Measurements from ENCODE around the gene ASIC1. TPM values are rescaled to one million over a fixed set of nuclear protein-coding genes. Genes with fewer than 3 reads are reported as not detected.

Gene ASIC1
- total RNA-seq, 2 experiments from 2014 or later: 0.59 TPM; not detected in 1

DNA sequence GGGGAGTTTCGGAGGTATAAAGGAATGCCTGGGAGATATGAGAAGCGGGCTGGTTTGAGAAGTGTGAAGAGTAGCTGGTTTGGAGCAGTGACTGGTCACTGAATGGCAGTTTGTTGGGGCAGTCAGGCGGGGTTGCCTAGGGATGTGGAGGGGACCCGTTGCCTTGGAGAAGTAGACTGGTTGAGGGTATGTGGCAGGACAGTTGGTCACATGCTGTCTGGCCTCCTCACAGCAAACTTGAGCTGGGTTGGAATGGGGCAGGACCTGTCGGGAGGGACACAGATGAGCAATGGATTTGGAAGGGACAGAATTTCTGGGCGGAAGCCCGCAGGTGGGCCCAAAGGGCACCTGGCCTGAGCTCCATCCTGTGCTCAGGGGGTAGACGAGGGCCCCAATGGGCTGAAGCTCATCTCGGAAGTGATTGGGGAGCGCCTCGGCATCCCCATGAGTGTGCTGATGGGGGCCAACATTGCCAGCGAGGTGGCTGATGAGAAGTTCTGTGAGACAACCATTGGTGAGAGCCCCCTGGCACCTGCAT lies 48.6 kb downstream of the ASIC1 start:
- Histone ChIP-seq H4K20me1 (ENCODE audit: insufficient read depth, low read length) (no peaks in the 10 kb centered on the region), H2AFZ (ENCODE audit: low read length) (no peak overlapping the region), H3K36me3 (ENCODE audit: insufficient read depth, low read length) (peaks cover 6% of the 10 kb centered on the region; the same call in 1 of the 2 replicates), H3K4me2 (ENCODE audit: low read length) (no peak overlapping the region), H3K79me2 (ENCODE audit: insufficient read depth, low read depth, low read length) (no peaks in the 10 kb centered on the region), H3K9me3 (ENCODE audit: low read length) (no peaks in the 10 kb centered on the region), H3K27ac (ENCODE audit: low read depth, low read length, poor library complexity, severe bottlenecking) (no peak overlapping the region), H3K4me1 (ENCODE audit: insufficient read depth, low read length, poor library complexity, severe bottlenecking) (peaks cover 19% of the 10 kb centered on the region), H3K4me3 (ENCODE audit: low read depth, low read length, poor library complexity, severe bottlenecking) (no peak overlapping the region), H3K9me2 (ENCODE audit: insufficient read depth, low read length) (no peaks in the 10 kb centered on the region)
- POLR2A ChIA-PET: no interaction called here
- TF ChIP-seq CTCF (conservative IDR thresholded peaks at IDR 0.05; ENCODE audit: low read length) (no peak), EZH2phosphoT487 (IDR thresholded peaks at IDR 0.05; ENCODE audit: borderline replicate concordance, low read depth, low read length) (no peak)
- intact Hi-C loops (cut with micrococcal nuclease; ENCODE audit: unreplicated experiment): no loop called here
- no TSS peak for BruUV-seq (replicated peaks)
- no peak for DNase-seq (ENCODE audit: low spot score)
- CTCF ChIA-PET (ENCODE audit: unreplicated experiment): no interaction called here

- CTCF ChIA-PET (ENCODE audit: unreplicated experiment): no interaction called here
- H4K20me1 ChIP-seq (ENCODE audit: insufficient read depth, low read length): no peaks in the 10 kb centered on the region
Observed at GRCh38 chr12:50106907-50107306, 49.5 kb downstream of the ASIC1 start.

More at GRCh38 chr12:50106907-50107306, 49.5 kb downstream of the ASIC1 start:
- H3K79me2 ChIP-seq (ENCODE audit: insufficient read depth, low read depth, low read length): no peaks in the 10 kb centered on the region
- no peak for DNase-seq (ENCODE audit: low spot score)
- no peak overlapping the region for H2AFZ ChIP-seq (ENCODE audit: low read length)
- peaks cover 24% of the 10 kb centered on the region for H3K4me1 ChIP-seq (ENCODE audit: insufficient read depth, low read length, poor library complexity, severe bottlenecking)
- TF ChIP-seq EZH2phosphoT487 (IDR thresholded peaks at IDR 0.05; ENCODE audit: borderline replicate concordance, low read depth, low read length): no peak
- TF ChIP-seq CTCF (conservative IDR thresholded peaks at IDR 0.05; ENCODE audit: low read length): no peak
- no peaks in the 10 kb centered on the region for H3K9me3 ChIP-seq (ENCODE audit: low read length)
- POLR2A ChIA-PET: no interaction called here
- H3K36me3 ChIP-seq (ENCODE audit: insufficient read depth, low read length): peaks cover under 1% of the 10 kb centered on the region; the same call in 1 of the 2 replicates
- no peak overlapping the region for H3K4me3 ChIP-seq (ENCODE audit: low read depth, low read length, poor library complexity, severe bottlenecking)
- BruUV-seq (replicated peaks): no TSS peak
- intact Hi-C loops (cut with micrococcal nuclease; ENCODE audit: unreplicated experiment): no loop called here
- H3K27ac ChIP-seq (ENCODE audit: low read depth, low read length, poor library complexity, severe bottlenecking): no peak overlapping the region
- no peak overlapping the region for H3K4me2 ChIP-seq (ENCODE audit: low read length)
- H3K9me2 ChIP-seq (ENCODE audit: insufficient read depth, low read length): no peaks in the 10 kb centered on the region

All from OCI-LY7 (cell line).